ENCODE data around the gene SHCBP1. TPM values are rescaled to one million over a fixed set of nuclear protein-coding genes. Genes with fewer than 3 reads are reported as not detected.

The SHCBP1 gene
- total and polyA plus RNA-seq, 5 experiments from 2014 or later: 0.28 to 1.6 (median 0.29) TPM; not detected in 2

DNA sequence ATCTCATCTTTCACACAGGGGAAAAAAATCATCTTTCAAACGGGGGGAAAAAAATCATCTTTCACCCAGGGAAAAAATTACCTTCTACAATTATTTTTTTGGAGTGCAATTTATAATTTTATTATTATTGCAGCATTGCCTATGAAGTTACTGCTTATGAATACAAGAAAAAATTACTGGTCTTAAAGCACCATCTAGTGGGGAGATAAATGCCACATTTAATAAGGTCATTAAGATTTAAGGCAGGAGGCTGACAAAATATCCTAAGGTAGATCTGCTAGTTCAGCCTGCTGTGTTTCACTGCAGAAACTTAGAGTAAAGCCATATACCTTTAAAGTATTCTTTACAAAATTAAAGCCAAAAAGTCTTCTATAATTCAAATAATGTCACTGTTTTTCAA, 13.7 kb downstream of the SHCBP1 start:
- no peak overlapping the region for H3K27ac Mint-ChIP-seq
- H3K4me3 Mint-ChIP-seq: no peak overlapping the region
- no peak for ATAC-seq
- H3K9me3 Mint-ChIP-seq: no peaks in the 10 kb centered on the region
- H3K36me3 Mint-ChIP-seq: no peaks in the 10 kb centered on the region
- peak in 3 of 10 donors; percentile 23 to 35 (median 35) for DNase-seq
- no peaks in the 10 kb centered on the region for H3K4me1 Mint-ChIP-seq
- peaks cover 0 to 2% (median 0%) of the 10 kb centered on the region in 5 donors for H3K27me3 Mint-ChIP-seq
- POLR2A ChIA-PET: no interaction called here

DNA sequence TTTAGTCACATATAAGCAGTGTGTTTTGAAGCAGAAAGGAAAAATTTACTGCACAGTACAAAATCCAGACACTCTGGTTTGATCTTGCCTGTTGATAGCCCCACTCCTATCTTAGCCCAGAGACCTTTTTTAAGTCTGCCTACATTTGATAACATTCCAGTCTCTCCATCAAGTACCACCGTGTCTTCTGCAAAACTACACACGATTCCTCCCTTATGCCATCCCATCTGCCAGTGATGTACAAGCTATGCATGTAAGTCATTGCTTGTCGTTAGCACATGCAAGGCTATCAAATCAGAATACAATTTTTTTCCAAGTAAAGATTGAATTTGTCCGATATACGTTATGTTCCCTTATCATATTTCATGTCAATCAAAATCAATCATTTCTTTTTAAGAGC, 14.9 kb downstream of the SHCBP1 start:
- H3K27me3 Mint-ChIP-seq: peaks cover 0 to 2% (median 0%) of the 10 kb centered on the region in 5 donors
- no peak overlapping the region for H3K4me3 Mint-ChIP-seq
- no peaks in the 10 kb centered on the region for H3K36me3 Mint-ChIP-seq
- H3K4me1 Mint-ChIP-seq: no peaks in the 10 kb centered on the region
- DNase-seq (no peak), ATAC-seq (no peak)
- no peaks in the 10 kb centered on the region for H3K9me3 Mint-ChIP-seq
- H3K27ac Mint-ChIP-seq: no peak overlapping the region
- POLR2A ChIA-PET: no interaction called here

DNA sequence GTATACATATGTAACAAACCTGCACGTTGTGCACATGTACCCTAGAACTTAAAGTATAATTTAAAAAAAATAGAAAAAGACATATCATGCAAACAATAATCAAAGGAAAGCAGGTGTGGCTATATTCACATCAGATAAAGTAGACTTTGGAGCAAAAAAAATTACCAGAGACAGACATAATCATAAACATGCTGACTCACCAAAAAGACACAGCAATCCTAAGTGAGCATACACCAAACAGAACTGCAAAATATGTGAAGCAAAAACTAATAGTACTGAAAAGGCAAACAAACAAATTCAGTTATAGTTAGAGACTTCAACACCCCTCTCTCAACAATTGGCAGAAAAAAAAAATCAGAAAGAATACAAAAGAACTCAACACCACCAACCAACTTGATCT, 29.9 kb downstream of the SHCBP1 start:
- no peak for ATAC-seq
- H3K4me1 Mint-ChIP-seq: no peaks in the 10 kb centered on the region
- H3K27me3 Mint-ChIP-seq: no peaks in the 10 kb centered on the region
- no peak overlapping the region for H3K4me3 Mint-ChIP-seq
- H3K9me3 Mint-ChIP-seq: peaks cover 10 to 28% (median 17%) of the 10 kb centered on the region in 9 donors
- POLR2A ChIA-PET: no interaction called here
- DNase-seq: no peak
- peaks cover under 1 to 18% (median 12%) of the 10 kb centered on the region in 3 donors for H3K36me3 Mint-ChIP-seq
- H3K27ac Mint-ChIP-seq: no peak overlapping the region

DNA sequence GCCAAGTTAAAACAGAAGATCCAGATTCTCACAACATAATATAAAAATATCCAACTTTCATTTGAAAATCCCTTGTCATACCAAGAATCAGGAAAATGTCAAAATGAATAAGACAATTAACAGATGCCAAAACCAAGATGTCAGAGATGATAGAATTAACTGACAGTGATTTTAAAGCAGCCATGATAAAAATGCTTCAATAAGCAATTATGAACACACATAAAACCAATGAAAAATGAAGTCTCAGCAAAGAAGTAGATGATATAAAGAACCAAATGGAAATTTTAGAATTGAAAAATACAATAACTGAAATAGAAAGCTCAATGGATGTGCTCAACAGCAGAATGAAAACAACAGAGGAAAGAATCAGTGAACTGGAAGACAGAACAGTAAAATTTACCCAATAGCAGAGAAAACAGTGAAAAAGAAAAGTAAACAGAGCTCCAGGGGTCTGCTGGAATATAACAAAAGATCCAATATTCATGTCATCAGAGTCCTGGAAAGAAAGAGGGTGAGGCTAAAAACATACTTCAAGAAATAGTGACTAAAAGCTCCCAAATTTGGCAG, 35.1 kb downstream of the SHCBP1 start:
- ATAC-seq (no peak), DNase-seq (no peak)
- Mint-ChIP-seq H3K27me3 (no peaks in the 10 kb centered on the region), H3K9me3 (peaks cover 17 to 51% (median 39%) of the 10 kb centered on the region in 9 donors), H3K4me1 (peaks cover 0 to 10% (median 0%) of the 10 kb centered on the region in 4 donors), H3K4me3 (no peak overlapping the region), H3K36me3 (peaks cover 4 to 26% (median 19%) of the 10 kb centered on the region in 3 donors), H3K27ac (no peak overlapping the region)
- POLR2A ChIA-PET: no interaction called here

DNA sequence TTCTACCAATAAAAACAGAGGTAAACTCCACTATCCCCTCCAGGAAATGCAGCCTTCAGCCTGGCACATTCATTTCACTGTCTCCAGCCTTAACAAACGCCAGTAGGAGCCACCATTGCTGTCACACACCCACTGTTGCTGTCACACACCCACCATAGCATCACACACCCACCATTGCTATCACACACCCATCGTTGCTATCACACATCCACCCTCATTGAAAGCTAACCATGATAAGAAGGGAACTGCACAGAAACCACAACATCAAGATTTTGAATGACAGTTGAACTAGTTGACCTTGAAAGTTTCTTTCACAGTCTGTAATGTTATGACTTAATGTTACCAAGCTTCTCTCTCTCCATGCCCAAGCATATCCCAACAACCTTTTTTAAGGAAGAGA, 38.1 kb downstream of the SHCBP1 start:
- H3K27ac Mint-ChIP-seq: no peak overlapping the region
- H3K27me3 Mint-ChIP-seq: no peaks in the 10 kb centered on the region
- peaks cover 0 to 10% (median 0%) of the 10 kb centered on the region in 4 donors for H3K4me1 Mint-ChIP-seq
- H3K36me3 Mint-ChIP-seq: peaks cover 4 to 21% (median 19%) of the 10 kb centered on the region in 3 donors
- H3K4me3 Mint-ChIP-seq: no peak overlapping the region
- DNase-seq (no peak), ATAC-seq (no peak)
- H3K9me3 Mint-ChIP-seq: peaks cover 16 to 40% (median 35%) of the 10 kb centered on the region in 9 donors
- POLR2A ChIA-PET: no interaction called here

DNA sequence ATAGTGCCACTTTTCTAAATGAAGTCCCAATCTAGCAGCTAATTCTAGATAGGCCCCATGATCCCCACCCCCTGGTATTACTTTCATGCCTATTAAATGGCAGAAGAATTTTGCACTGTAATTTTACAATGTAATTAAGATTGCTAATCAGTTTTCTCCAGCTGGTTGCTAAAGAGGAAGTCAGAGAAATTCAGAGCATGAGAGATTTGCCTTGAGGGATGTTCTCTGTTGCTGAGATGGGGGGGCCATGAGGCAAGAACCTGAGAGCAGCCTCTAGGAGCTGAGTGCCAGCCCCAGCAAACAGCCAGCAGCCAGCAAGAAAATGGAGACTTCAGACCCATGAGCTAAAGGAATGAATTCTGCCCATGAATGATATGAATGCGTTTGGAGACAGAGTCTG, 38.9 kb downstream of the SHCBP1 start:
- peaks cover 0 to 10% (median 0%) of the 10 kb centered on the region in 4 donors for H3K4me1 Mint-ChIP-seq
- peaks cover 4 to 17% (median 16%) of the 10 kb centered on the region in 3 donors for H3K36me3 Mint-ChIP-seq
- POLR2A ChIA-PET: no interaction called here
- peaks cover 11 to 34% (median 29%) of the 10 kb centered on the region in 9 donors for H3K9me3 Mint-ChIP-seq
- H3K27ac Mint-ChIP-seq: no peak overlapping the region
- no peak for ATAC-seq
- no peak for DNase-seq
- no peak overlapping the region for H3K4me3 Mint-ChIP-seq
- H3K27me3 Mint-ChIP-seq: no peaks in the 10 kb centered on the region

DNA sequence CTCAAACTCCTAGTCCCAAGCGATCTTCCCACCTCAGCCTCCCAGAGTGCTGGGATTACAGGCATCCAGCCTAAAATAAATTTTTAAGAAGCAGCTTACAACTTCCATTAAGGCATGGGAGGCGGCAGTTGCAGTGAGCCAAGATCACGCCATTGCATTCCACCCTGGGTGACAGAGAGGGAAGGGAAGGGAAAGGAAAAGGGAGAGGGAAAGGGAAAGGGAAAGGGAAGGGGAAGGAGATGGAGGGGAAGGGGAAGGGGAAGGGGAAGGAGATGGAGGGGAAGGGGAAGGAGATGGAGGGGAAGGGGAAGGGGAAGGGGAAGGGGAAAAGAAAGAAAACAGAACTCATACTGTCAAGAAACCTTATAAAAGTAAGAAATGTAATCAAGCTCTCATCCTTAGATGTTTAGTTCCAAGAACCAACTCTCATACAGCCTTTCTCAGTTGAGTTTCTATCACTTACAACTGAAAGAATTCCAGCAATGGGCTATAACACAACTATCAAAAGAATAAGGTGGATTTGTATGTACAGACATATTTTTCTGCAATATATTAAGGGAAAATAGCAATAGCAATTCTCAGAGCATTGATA, 43.1 kb downstream of the SHCBP1 start:
- no peak for ATAC-seq
- H3K27ac Mint-ChIP-seq: no peak overlapping the region
- H3K9me3 Mint-ChIP-seq: no peaks in the 10 kb centered on the region

DNA sequence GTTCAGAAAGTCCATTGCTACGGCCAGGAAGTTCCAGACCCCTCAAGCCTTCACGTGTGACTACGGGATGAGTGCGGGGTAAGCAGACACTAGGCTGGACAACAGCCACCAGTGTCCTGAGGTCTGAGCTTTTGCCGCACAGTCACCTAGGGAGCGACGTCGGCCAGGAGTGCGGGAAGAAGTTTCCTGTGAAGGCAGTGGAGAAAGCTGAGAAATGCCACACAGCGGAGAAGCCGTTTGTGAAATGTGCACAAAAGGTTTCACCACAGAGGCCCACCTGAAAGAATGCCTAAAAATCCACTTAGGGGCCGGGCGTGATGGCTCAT, 47.4 kb downstream of the SHCBP1 start:
- peaks cover 0 to 6% (median 0%) of the 10 kb centered on the region in 4 donors for H3K4me1 Mint-ChIP-seq
- peaks cover 0 to 11% (median 2%) of the 10 kb centered on the region in 5 donors for H3K27me3 Mint-ChIP-seq
- H3K9me3 Mint-ChIP-seq: no peaks in the 10 kb centered on the region
- no peak for ATAC-seq
- POLR2A ChIA-PET: no interaction called here
- no peak for DNase-seq
- H3K27ac Mint-ChIP-seq: no peak overlapping the region
- H3K4me3 Mint-ChIP-seq: no peak overlapping the region
- H3K36me3 Mint-ChIP-seq: no peaks in the 10 kb centered on the region

More for the DNA sequence above, 43.1 kb downstream of the SHCBP1 start:
- Mint-ChIP-seq H3K36me3 (no peaks in the 10 kb centered on the region), H3K27me3 (no peaks in the 10 kb centered on the region), H3K4me3 (no peak overlapping the region), H3K4me1 (peaks cover 0 to 12% (median 0%) of the 10 kb centered on the region in 4 donors)
- POLR2A ChIA-PET: no interaction called here
- DNase-seq: no peak

DNA sequence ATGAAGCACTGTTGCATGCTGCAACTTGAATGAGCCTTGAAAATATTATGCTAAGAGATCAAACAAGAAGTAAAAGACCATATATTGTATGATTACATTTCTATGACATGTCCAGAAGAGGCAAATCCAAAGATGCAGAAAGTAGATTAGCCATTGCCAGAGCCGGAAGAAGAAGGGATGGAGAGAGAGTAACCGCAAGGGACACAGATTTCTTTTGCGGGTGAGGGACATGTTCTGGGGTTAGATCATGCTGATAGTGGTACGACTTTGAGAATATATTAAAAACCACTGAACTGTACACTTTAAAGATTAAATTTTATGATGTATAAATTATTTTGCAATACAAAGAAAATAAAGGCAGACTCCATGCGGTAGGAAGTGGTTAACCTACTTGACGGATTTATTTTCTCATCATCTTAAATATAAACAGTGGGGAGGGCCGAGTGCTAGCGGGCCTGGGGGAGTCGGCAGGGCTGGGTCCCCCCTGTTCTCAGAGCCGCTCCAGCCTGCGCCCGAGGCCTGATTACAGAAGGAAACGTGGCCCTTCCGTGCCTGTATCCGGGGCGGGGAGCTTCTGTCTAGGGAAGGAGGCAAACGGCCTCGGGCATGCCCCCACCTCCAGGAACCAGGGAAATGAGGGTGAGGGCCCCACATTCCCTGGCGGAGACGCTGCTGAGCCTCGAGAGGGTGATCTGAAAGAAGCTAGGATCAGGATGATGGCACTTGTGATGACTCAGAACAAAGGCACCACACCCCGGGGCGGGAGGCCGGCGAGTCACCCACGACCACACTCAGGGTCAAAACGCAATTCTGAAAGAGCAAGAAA, 48.0 kb downstream of the SHCBP1 start:
- no peak overlapping the region for H3K4me3 Mint-ChIP-seq
- no peak for ATAC-seq

DNA sequence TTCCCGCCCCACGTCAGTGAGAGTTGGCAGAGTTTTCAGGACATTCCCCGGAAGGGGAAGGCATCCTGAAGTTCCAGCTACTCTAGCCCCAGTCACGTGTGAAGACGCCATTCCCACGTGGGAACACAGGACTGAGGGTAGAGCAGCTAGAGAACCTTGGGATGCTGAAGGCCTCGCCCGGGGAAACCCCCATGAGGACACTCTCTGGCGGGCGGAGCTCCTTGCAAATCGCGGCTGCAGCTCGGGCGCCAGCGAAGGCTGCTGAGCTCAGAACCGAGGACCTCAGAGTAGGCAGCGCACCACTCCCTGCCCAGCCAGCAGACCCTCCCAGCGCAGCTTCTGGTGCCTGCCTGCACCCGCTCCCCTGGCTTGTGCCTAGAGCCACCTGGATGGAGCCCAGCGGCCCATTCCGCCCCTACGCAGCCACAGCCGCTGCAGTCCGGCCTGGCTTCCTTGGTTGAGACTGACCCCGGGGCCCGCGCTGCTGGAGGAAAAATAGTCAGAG, 51.9 kb downstream of the SHCBP1 start:
- H3K36me3 Mint-ChIP-seq: no peaks in the 10 kb centered on the region
- H3K27ac Mint-ChIP-seq: no peak overlapping the region
- H3K4me1 Mint-ChIP-seq: peaks cover 0 to 6% (median 0%) of the 10 kb centered on the region in 4 donors
- H3K27me3 Mint-ChIP-seq: peaks cover 0 to 13% (median 4%) of the 10 kb centered on the region in 5 donors
- no peak overlapping the region for H3K4me3 Mint-ChIP-seq
- ATAC-seq (no peak), DNase-seq (no peak)
- POLR2A ChIA-PET: no interaction called here
- no peaks in the 10 kb centered on the region for H3K9me3 Mint-ChIP-seq

More for the DNA sequence above, 48.0 kb downstream of the SHCBP1 start:
- H3K4me1 Mint-ChIP-seq: peaks cover 0 to 6% (median 0%) of the 10 kb centered on the region in 4 donors
- no peaks in the 10 kb centered on the region for H3K9me3 Mint-ChIP-seq
- H3K27me3 Mint-ChIP-seq: peaks cover 0 to 13% (median 2%) of the 10 kb centered on the region in 5 donors
- no peaks in the 10 kb centered on the region for H3K36me3 Mint-ChIP-seq
- no peak overlapping the region for H3K27ac Mint-ChIP-seq
- POLR2A ChIA-PET: no interaction called here
- DNase-seq: no peak

DNA sequence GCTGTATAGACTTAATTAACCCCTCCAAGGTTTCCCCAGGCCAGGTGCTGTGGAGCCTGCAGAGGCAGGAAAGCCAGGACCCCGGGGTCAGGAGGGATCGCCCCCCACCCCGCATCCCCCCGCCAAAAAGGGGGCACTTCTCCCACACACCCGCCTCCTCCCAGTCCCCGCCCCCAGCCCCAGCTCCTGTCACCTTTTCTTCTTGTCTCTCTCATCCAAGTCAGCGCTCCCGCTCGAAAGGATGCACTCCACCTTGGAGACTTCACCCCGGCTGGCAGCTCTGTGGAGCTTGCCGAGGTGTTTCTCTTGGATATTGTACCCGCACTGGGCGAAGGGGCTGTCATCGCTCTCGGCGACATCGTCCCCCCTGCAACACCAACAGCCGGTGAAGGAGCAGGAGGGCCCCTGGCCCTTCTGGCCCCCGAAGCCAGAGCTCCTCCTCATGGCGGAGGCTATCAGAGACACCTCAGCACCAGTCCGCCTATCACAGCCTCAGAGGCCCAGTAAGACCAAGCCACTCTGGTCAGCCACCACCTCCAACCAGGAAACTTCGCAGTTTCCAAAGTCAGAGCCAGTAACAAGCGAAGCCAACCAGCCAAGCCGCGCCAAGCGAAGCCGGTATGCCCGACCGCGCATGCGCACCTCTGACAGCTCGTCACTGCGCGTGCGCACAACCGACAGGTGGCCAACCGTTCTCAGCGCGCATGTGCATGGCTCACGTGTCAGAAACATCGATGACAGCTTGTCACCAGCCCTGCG, 52.5 kb downstream of the SHCBP1 start:
- ATAC-seq (no peak), DNase-seq (no peak)
- H3K36me3 Mint-ChIP-seq: no peaks in the 10 kb centered on the region
- H3K9me3 Mint-ChIP-seq: no peaks in the 10 kb centered on the region
- H3K27me3 Mint-ChIP-seq: peaks cover 0 to 13% (median 6%) of the 10 kb centered on the region in 5 donors
- no peak overlapping the region for H3K4me3 Mint-ChIP-seq
- POLR2A ChIA-PET: no interaction called here
- H3K27ac Mint-ChIP-seq: no peak overlapping the region
- peaks cover 0 to 6% (median 0%) of the 10 kb centered on the region in 4 donors for H3K4me1 Mint-ChIP-seq

DNA sequence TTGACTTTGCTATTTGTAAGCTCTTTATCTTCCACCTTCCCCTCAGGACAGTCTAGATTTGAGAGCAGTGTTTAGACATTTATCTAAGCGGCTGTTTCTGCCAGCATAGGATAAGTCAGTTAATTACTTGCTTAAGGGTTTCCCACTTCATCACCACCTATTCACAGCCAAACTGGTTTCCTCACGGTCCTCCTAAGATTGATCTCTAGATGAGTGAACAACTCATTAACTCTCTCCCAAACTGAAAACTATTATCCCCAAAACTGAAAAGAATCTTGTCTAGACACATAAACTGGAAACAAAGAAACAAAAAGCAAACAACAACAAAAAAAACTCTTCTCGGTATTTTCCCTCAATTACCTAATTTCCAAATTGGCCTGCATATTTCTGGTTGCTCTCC, 58.2 kb downstream of the SHCBP1 start:
- Mint-ChIP-seq H3K4me1 (no peaks in the 10 kb centered on the region), H3K9me3 (no peaks in the 10 kb centered on the region), H3K27me3 (peaks cover 0 to 5% (median 1%) of the 10 kb centered on the region in 5 donors), H3K36me3 (no peaks in the 10 kb centered on the region), H3K4me3 (no peak overlapping the region), H3K27ac (no peak overlapping the region)
- POLR2A ChIA-PET: no interaction called here
- no peak for DNase-seq
- no peak for ATAC-seq

All from naive thymus-derived CD8-positive, alpha-beta T cell (primary cell).